Panc1 (cell line): ENCODE measurements around the gene GPC3. TPM values are rescaled to one million over a fixed set of nuclear protein-coding genes. Genes with fewer than 3 reads are reported as not detected.

ENCODE experiments used
- ATAC-seq: fragments of 200-7000 bp; cut with Tn5 transposase; 2 replicates; pipeline ENCODE4 v1.9.1; 2020; ENCODE audit warnings: mild to moderate bottlenecking, moderate library complexity
- BruUV-seq: library from RNA; stranded (reverse); fragments of 400-500 nt; replicated peaks from 2 replicates; lab custom pipeline; 2021; lab: Mats Ljungman, UMichigan
- CTCF ChIA-PET: fragments of 300-600 bp; sonication (Branson Sonifier 250); formaldehyde crosslinking; loops from one replicate; lab custom pipeline; 2022; ENCODE audit warnings: antibody characterized with exemption; lab: Charles Lee
- POLR2A ChIA-PET: fragments of 300-600 bp; sonication (Branson Sonifier 250); formaldehyde crosslinking; loops from one replicate; lab custom pipeline; 2022; ENCODE audit warnings: antibody characterized with exemption; lab: Charles Lee
- DNase-seq: peaks from one replicate; pipeline ENCODE4 v3.0.0-alpha.2; 2010; ENCODE audit warnings: low read depth, low spot score
- H3K27ac ChIP-seq: 2 replicates; pipeline ENCODE4 v1.5.1; 2011; ENCODE audit warnings: mild to moderate bottlenecking, low read length, inconsistent platforms
- H3K27me3 ChIP-seq: fragments of 200-500 bp; sonication (Bioruptor generic); 2 replicates; pipeline ENCODE4 v1.6.0; 2014; ENCODE audit warnings: low read length, inconsistent platforms; ENCODE audit not compliant: control insufficient read depth, insufficient read depth
- H3K36me3 ChIP-seq: fragments of 200-500 bp; sonication (Bioruptor generic); 2 replicates; pipeline ENCODE4 v1.5.1; 2014; ENCODE audit warnings: inconsistent platforms, mild to moderate bottlenecking, low read length, moderate library complexity; ENCODE audit not compliant: control insufficient read depth, insufficient read depth
- H3K4me1 ChIP-seq: 2 replicates; pipeline ENCODE4 v1.5.1; 2011; ENCODE audit warnings: inconsistent platforms, mild to moderate bottlenecking, low read length, moderate library complexity; ENCODE audit not compliant: control insufficient read depth, insufficient read depth
- H3K4me3 ChIP-seq, 2 experiments: 2 replicates each; pipeline ENCODE4 v1.5.1; 2011 to 2012; ENCODE audit warnings: low read depth in 2 of 2, low read length in 2 of 2, mild to moderate bottlenecking in 2 of 2, inconsistent platforms in 1 of 2, moderate library complexity in 1 of 2
- H3K9me3 ChIP-seq: fragments of 200-500 bp; sonication (Bioruptor generic); 2 replicates; pipeline ENCODE4 v1.5.1; 2014; ENCODE audit warnings: low read depth, mild to moderate bottlenecking, inconsistent platforms, low read length, moderate library complexity; ENCODE audit not compliant: control insufficient read depth, insufficient read depth
- CTCF ChIP-seq: fragments of 450-650 bp; IDR thresholded peaks from 2 replicates; pipeline ENCODE4 v1.5.1; 2017; ENCODE audit warnings: mild to moderate bottlenecking
- POLR2AphosphoS5 ChIP-seq: IDR thresholded peaks from 2 replicates; pipeline ENCODE4 v1.6.1; 2012; ENCODE audit warnings: mild to moderate bottlenecking, low read depth, low read length, moderate library complexity
- REST ChIP-seq, 2 experiments: IDR thresholded peaks; 2 replicates each; pipeline ENCODE4 v1.6.1; 2011 to 2012; ENCODE audit warnings: low read depth in 2 of 2, control low read depth in 1 of 2, low read length in 1 of 2, mild to moderate bottlenecking in 1 of 2, moderate library complexity in 1 of 2; ENCODE audit not compliant: insufficient read depth in 1 of 2
- SIN3A ChIP-seq: IDR thresholded peaks from 2 replicates; pipeline ENCODE4 v1.6.1; 2012; ENCODE audit warnings: low read depth, mild to moderate bottlenecking, low read length, moderate library complexity, borderline replicate concordance; ENCODE audit not compliant: insufficient read depth
- TCF7L2 ChIP-seq: IDR thresholded peaks from 2 replicates; pipeline ENCODE4 v1.6.1; 2011; ENCODE audit warnings: mild to moderate bottlenecking, low read depth, low read length, inconsistent platforms
- in situ Hi-C: cut with HindIII; loops from 2 replicates; pipeline ENCODE4 v1.10.0; 2016; ENCODE audit warnings: low sequenced_read_pairs, low pct_unique_long_range_greater_than_20kb
- intact Hi-C: fragments of 100-400 bp; cut with micrococcal nuclease; formaldehyde crosslinking; loops from one replicate; pipeline ENCODE4 v1.10.0; 2022; ENCODE audit not compliant: unreplicated experiment
- total RNA-seq: library from RNA; stranded (reverse); gene quantifications from one replicate; pipeline ENCODE4 v1.2.1, GENCODE V29; 2021; ENCODE audit not compliant: unreplicated experiment

The GPC3 gene
- total RNA-seq, 1 experiment from 2014 or later, result 0.95 TPM

- no peak for DNase-seq
- no peaks in the 10 kb centered on the region for H3K4me1 ChIP-seq
- H3K9me3 ChIP-seq, result no peaks in the 10 kb centered on the region
- no peak overlapping the region for H3K4me3 ChIP-seq
- BruUV-seq, result no TSS peak
- no peaks in the 10 kb centered on the region for H3K36me3 ChIP-seq
- in situ Hi-C loops (no loop called here), intact Hi-C loops (no loop called here)
- ChIA-PET POLR2A (interaction anchor here (0.6 kb wide), 1 partner anchor 24 kb away, joined by 4 read pairs; no protein-coding TSS in a partner anchor), CTCF (no interaction called here)
- peaks cover 6% of the 10 kb centered on the region; the same call in 1 of the 2 replicates for H3K27me3 ChIP-seq
- ATAC-seq, result no peak
- TF ChIP-seq SIN3A, result no peak
- no peak for TF ChIP-seq TCF7L2
- TF ChIP-seq CTCF, result no peak
- TF ChIP-seq REST (IDR thresholded peaks at IDR 0.05; ENCODE audit: insufficient read depth in 1 of 2, low read depth in 2 of 2, low read length in 1 of 2), result no peak
- no peak for TF ChIP-seq POLR2AphosphoS5
- no peak overlapping the region for H3K27ac ChIP-seq
Observed at GRCh38 chrX:133999031-133999705, 13.8 kb upstream of the GPC3 start.

GRCh38 chrX:133995759-133996158 is 10.4 kb upstream of the GPC3 start:
- TF ChIP-seq SIN3A (no peak), TCF7L2 (no peak), POLR2AphosphoS5 (no peak), REST (IDR thresholded peaks at IDR 0.05; ENCODE audit: insufficient read depth in 1 of 2, low read depth in 2 of 2, low read length in 1 of 2) (no peak), CTCF (no peak)
- no TSS peak for BruUV-seq
- H3K27ac ChIP-seq, result no peak overlapping the region
- CTCF ChIA-PET, result no interaction called here
- intact Hi-C loops, result no loop called here
- no peak overlapping the region for H3K4me3 ChIP-seq
- no peak for ATAC-seq
- H3K36me3 ChIP-seq, result no peaks in the 10 kb centered on the region
- in situ Hi-C loops, result no loop called here
- no peaks in the 10 kb centered on the region for H3K9me3 ChIP-seq
- H3K4me1 ChIP-seq, result no peaks in the 10 kb centered on the region
- POLR2A ChIA-PET, result no interaction called here
- DNase-seq, result no peak
- peaks cover 6% of the 10 kb centered on the region; the same call in 1 of the 2 replicates for H3K27me3 ChIP-seq
